ENCODE measurements around the gene SPNS1. TPM values are rescaled to one million over a fixed set of nuclear protein-coding genes. Genes with fewer than 3 reads are reported as not detected.
"Not testable (repeated sequence)": the region's sequence is repeated elsewhere in the genome, so short reads cannot be mapped to it uniquely, and the experiment has no call there.

SPNS1 gene
- total RNA-seq, 1 donor: 33.2 TPM

GRCh38 chr16:28958836-28959235, 15.7 kb upstream of the SPNS1 start:
- no peak for DNase-seq (ENCODE audit: low read depth)
- no peak for TF ChIP-seq CTCF (IDR thresholded peaks at IDR 0.05; ENCODE audit: insufficient read depth, low read depth, low read length)
- no peak overlapping the region for H3K4me3 ChIP-seq (ENCODE audit: low read depth, low read length)

GRCh38 chr16:28964072-28964471, 10.5 kb upstream of the SPNS1 start:
- DNase-seq (ENCODE audit: low read depth): no peak
- TF ChIP-seq CTCF (IDR thresholded peaks at IDR 0.05; ENCODE audit: insufficient read depth, low read depth, low read length): no peak
- H3K4me3 ChIP-seq (ENCODE audit: low read depth, low read length): no peak overlapping the region

GRCh38 chr16:28964496-28964895, 10.1 kb upstream of the SPNS1 start:
- no peak for DNase-seq (ENCODE audit: low read depth)
- no peak for TF ChIP-seq CTCF (IDR thresholded peaks at IDR 0.05; ENCODE audit: insufficient read depth, low read depth, low read length)
- no peak overlapping the region for H3K4me3 ChIP-seq (ENCODE audit: low read depth, low read length)

GRCh38 chr16:28967156-28967555, 7.4 kb upstream of the SPNS1 start:
- TF ChIP-seq CTCF (IDR thresholded peaks at IDR 0.05; ENCODE audit: insufficient read depth, low read depth, low read length): no peak
- H3K4me3 ChIP-seq (ENCODE audit: low read depth, low read length): no peak overlapping the region
- DNase-seq (ENCODE audit: low read depth): no peak

GRCh38 chr16:28969696-28970095, 4.9 kb upstream of the SPNS1 start:
- not testable (repeated sequence) for H3K4me3 ChIP-seq (ENCODE audit: low read depth, low read length); DNase-seq (ENCODE audit: low read depth)

GRCh38 chr16:28974007-28974436, 556 bp upstream of the SPNS1 start:
- H3K4me3 ChIP-seq (ENCODE audit: low read depth, low read length): peak overlapping the region; percentile 87
- peak; percentile 79 for TF ChIP-seq CTCF (IDR thresholded peaks at IDR 0.05; ENCODE audit: insufficient read depth, low read depth, low read length)
- peak; percentile 74 for DNase-seq (ENCODE audit: low read depth)

- H3K4me3 ChIP-seq (ENCODE audit: low read depth, low read length): peak overlapping the region; percentile 87
- DNase-seq (ENCODE audit: low read depth): no peak
- no peak for TF ChIP-seq CTCF (IDR thresholded peaks at IDR 0.05; ENCODE audit: insufficient read depth, low read depth, low read length)
Observed at GRCh38 chr16:28975158-28975599, 601 bp downstream of the SPNS1 start.
